Panc1 (cell line): Measurements from ENCODE around the gene NKAIN2. TPM values are rescaled to one million over a fixed set of nuclear protein-coding genes. Genes with fewer than 3 reads are reported as not detected.

Experiments
- ATAC-seq: fragments of 200-7000 bp; cut with Tn5 transposase; 2 replicates; pipeline ENCODE4 v1.9.1; 2020; ENCODE audit warnings: mild to moderate bottlenecking, moderate library complexity
- BruUV-seq: library from RNA; stranded (reverse); fragments of 400-500 nt; replicated peaks from 2 replicates; lab custom pipeline; 2021; lab: Mats Ljungman, UMichigan
- CTCF ChIA-PET: fragments of 300-600 bp; sonication (Branson Sonifier 250); formaldehyde crosslinking; loops from one replicate; lab custom pipeline; 2022; ENCODE audit warnings: antibody characterized with exemption; lab: Charles Lee
- POLR2A ChIA-PET: fragments of 300-600 bp; sonication (Branson Sonifier 250); formaldehyde crosslinking; loops from one replicate; lab custom pipeline; 2022; ENCODE audit warnings: antibody characterized with exemption; lab: Charles Lee
- DNase-seq: peaks from one replicate; pipeline ENCODE4 v3.0.0-alpha.2; 2010; ENCODE audit warnings: low read depth, low spot score
- H3K27ac ChIP-seq: 2 replicates; pipeline ENCODE4 v1.5.1; 2011; ENCODE audit warnings: mild to moderate bottlenecking, low read length, inconsistent platforms
- H3K27me3 ChIP-seq: fragments of 200-500 bp; sonication (Bioruptor generic); 2 replicates; pipeline ENCODE4 v1.6.0; 2014; ENCODE audit warnings: low read length, inconsistent platforms; ENCODE audit not compliant: control insufficient read depth, insufficient read depth
- H3K36me3 ChIP-seq: fragments of 200-500 bp; sonication (Bioruptor generic); 2 replicates; pipeline ENCODE4 v1.5.1; 2014; ENCODE audit warnings: inconsistent platforms, mild to moderate bottlenecking, low read length, moderate library complexity; ENCODE audit not compliant: control insufficient read depth, insufficient read depth
- H3K4me1 ChIP-seq: 2 replicates; pipeline ENCODE4 v1.5.1; 2011; ENCODE audit warnings: inconsistent platforms, mild to moderate bottlenecking, low read length, moderate library complexity; ENCODE audit not compliant: control insufficient read depth, insufficient read depth
- H3K4me3 ChIP-seq, 2 experiments: 2 replicates each; pipeline ENCODE4 v1.5.1; 2011 to 2012; ENCODE audit warnings: low read depth in 2 of 2, low read length in 2 of 2, mild to moderate bottlenecking in 2 of 2, inconsistent platforms in 1 of 2, moderate library complexity in 1 of 2
- H3K9me3 ChIP-seq: fragments of 200-500 bp; sonication (Bioruptor generic); 2 replicates; pipeline ENCODE4 v1.5.1; 2014; ENCODE audit warnings: low read depth, mild to moderate bottlenecking, inconsistent platforms, low read length, moderate library complexity; ENCODE audit not compliant: control insufficient read depth, insufficient read depth
- CTCF ChIP-seq: fragments of 450-650 bp; IDR thresholded peaks from 2 replicates; pipeline ENCODE4 v1.5.1; 2017; ENCODE audit warnings: mild to moderate bottlenecking
- POLR2AphosphoS5 ChIP-seq: IDR thresholded peaks from 2 replicates; pipeline ENCODE4 v1.6.1; 2012; ENCODE audit warnings: mild to moderate bottlenecking, low read depth, low read length, moderate library complexity
- REST ChIP-seq, 2 experiments: IDR thresholded peaks; 2 replicates each; pipeline ENCODE4 v1.6.1; 2011 to 2012; ENCODE audit warnings: low read depth in 2 of 2, control low read depth in 1 of 2, low read length in 1 of 2, mild to moderate bottlenecking in 1 of 2, moderate library complexity in 1 of 2; ENCODE audit not compliant: insufficient read depth in 1 of 2
- SIN3A ChIP-seq: IDR thresholded peaks from 2 replicates; pipeline ENCODE4 v1.6.1; 2012; ENCODE audit warnings: low read depth, mild to moderate bottlenecking, low read length, moderate library complexity, borderline replicate concordance; ENCODE audit not compliant: insufficient read depth
- TCF7L2 ChIP-seq: IDR thresholded peaks from 2 replicates; pipeline ENCODE4 v1.6.1; 2011; ENCODE audit warnings: mild to moderate bottlenecking, low read depth, low read length, inconsistent platforms
- in situ Hi-C: cut with HindIII; loops from 2 replicates; pipeline ENCODE4 v1.10.0; 2016; ENCODE audit warnings: low sequenced_read_pairs, low pct_unique_long_range_greater_than_20kb
- intact Hi-C: fragments of 100-400 bp; cut with micrococcal nuclease; formaldehyde crosslinking; loops from one replicate; pipeline ENCODE4 v1.10.0; 2022; ENCODE audit not compliant: unreplicated experiment
- total RNA-seq: library from RNA; stranded (reverse); gene quantifications from one replicate; pipeline ENCODE4 v1.2.1, GENCODE V29; 2021; ENCODE audit not compliant: unreplicated experiment

NKAIN2 gene
- total RNA-seq, 1 experiment from 2014 or later = 2.6 TPM

- Histone ChIP-seq H3K27me3 (no peaks in the 10 kb centered on the region), H3K36me3 (no peaks in the 10 kb centered on the region), H3K4me1 (no peaks in the 10 kb centered on the region), H3K4me3 (no peak overlapping the region), H3K27ac (no peak overlapping the region), H3K9me3 (no peaks in the 10 kb centered on the region)
- ChIA-PET POLR2A (interaction anchor here (0.6 kb wide), 1 partner anchor 481 kb away, joined by 3 read pairs; no protein-coding TSS in a partner anchor), CTCF (interaction anchor here (1.1 kb wide), 1 partner anchor 528 kb away, joined by 3 read pairs; no protein-coding TSS in a partner anchor)
- in situ Hi-C loops = no loop called here
- TF ChIP-seq SIN3A (no peak), CTCF (no peak), TCF7L2 (no peak), POLR2AphosphoS5 (no peak), REST (IDR thresholded peaks at IDR 0.05; ENCODE audit: insufficient read depth in 1 of 2, low read depth in 2 of 2, low read length in 1 of 2) (no peak)
- ATAC-seq (no peak), DNase-seq (no peak)
- no TSS peak for BruUV-seq
- intact Hi-C loops = loop anchor here (10.0 kb wide), 1 partner anchor 465 kb away; no protein-coding TSS in a partner anchor
These were observed 526.5 kb downstream of the NKAIN2 start for GRCh38 chr6:124330197-124330596.

- ChIA-PET CTCF (no interaction called here), POLR2A (interaction anchor here (0.6 kb wide), 1 partner anchor 36 kb away, joined by 4 read pairs; no protein-coding TSS in a partner anchor)
- in situ Hi-C loops = no loop called here
- DNase-seq (no peak), ATAC-seq (no peak; the same call in 1 of the 2 replicates)
- BruUV-seq = no TSS peak
- Histone ChIP-seq H3K27me3 (no peaks in the 10 kb centered on the region), H3K9me3 (no peaks in the 10 kb centered on the region), H3K27ac (no peak overlapping the region; the same call in 1 of the 2 replicates), H3K36me3 (no peaks in the 10 kb centered on the region), H3K4me1 (no peaks in the 10 kb centered on the region), H3K4me3 (no peak overlapping the region)
- intact Hi-C loops = loop anchor here (10.0 kb wide), 1 partner anchor 460 kb away; no protein-coding TSS in a partner anchor
- TF ChIP-seq SIN3A (no peak), TCF7L2 (no peak), POLR2AphosphoS5 (no peak), REST (IDR thresholded peaks at IDR 0.05; ENCODE audit: insufficient read depth in 1 of 2, low read depth in 2 of 2, low read length in 1 of 2) (no peak), CTCF (peak; percentile 18)
These were observed 530.7 kb downstream of the NKAIN2 start for GRCh38 chr6:124334359-124334758.
